CD14-positive monocyte (primary cell): ENCODE measurements around the gene DOCK10. TPM values are rescaled to one million over a fixed set of nuclear protein-coding genes. Genes with fewer than 3 reads are reported as not detected.

Source experiments
- DNase-seq, 3 donors: peaks; one replicate each; pipeline ENCODE4 v3.0.0-alpha.2; 2011 to 2022
- H2AFZ ChIP-seq: 2 replicates; pipeline ENCODE4 v1.6.0; 2012; ENCODE audit warnings: mild to moderate bottlenecking, low read depth, low read length, inconsistent platforms; ENCODE audit not compliant: insufficient read depth, poor library complexity, severe bottlenecking
- H3K27ac ChIP-seq, 2 donors: 1 replicate in 1 of 2; 2 replicates in 1 of 2; pipeline ENCODE4 v1.5.1; 2012 to 2013; ENCODE audit warnings: low read length in 2 of 2, control low read depth in 1 of 2, inconsistent platforms in 1 of 2, low read depth in 1 of 2, mild to moderate bottlenecking in 1 of 2
- H3K27me3 ChIP-seq, 2 donors: one replicate each; pipeline versions ENCODE4 v1.6.0 to v1.6.1; 2011 to 2013; ENCODE audit warnings: low read length in 2 of 2; ENCODE audit not compliant: control insufficient read depth in 2 of 2, insufficient read depth in 2 of 2
- H3K36me3 ChIP-seq, 2 donors: replicated peaks in 1 of 2; 1 replicate in 1 of 2; 2 replicates in 1 of 2; pipeline versions ENCODE4 v1.5.1 to v1.6.1; 2012 to 2013; ENCODE audit warnings: low read length in 2 of 2, control low read depth in 1 of 2, inconsistent platforms in 1 of 2, mild to moderate bottlenecking in 1 of 2; ENCODE audit not compliant: insufficient read depth in 2 of 2, control insufficient read depth in 1 of 2
- H3K4me1 ChIP-seq, 2 donors: 1 replicate in 1 of 2; 2 replicates in 1 of 2; pipeline versions ENCODE4 v1.5.1 to v1.6.1; 2012 to 2013; ENCODE audit warnings: low read length in 2 of 2, control low read depth in 1 of 2, inconsistent platforms in 1 of 2, mild to moderate bottlenecking in 1 of 2, moderate library complexity in 1 of 2; ENCODE audit not compliant: insufficient read depth in 2 of 2, control insufficient read depth in 1 of 2
- H3K4me2 ChIP-seq: replicated peaks from 2 replicates; pipeline ENCODE3; 2012; ENCODE audit warnings: low read length, moderate library complexity, mild to moderate bottlenecking; ENCODE audit not compliant: poor library complexity, severe bottlenecking; ENCODE audit errors: extremely low read depth
- H3K4me3 ChIP-seq, 3 experiments: fragments of 200-600 bp in 1 of 3; sonication (generic) in 1 of 3; replicated peaks in 1 of 3; 1 replicate in 2 of 3; 2 replicates in 1 of 3; pipeline ENCODE4 v1.5.1; 2011 to 2013; ENCODE audit warnings: low read length in 3 of 3, mild to moderate bottlenecking in 3 of 3, control low read depth in 2 of 3, low read depth in 2 of 3, inconsistent platforms in 1 of 3, moderate library complexity in 1 of 3
- H3K79me2 ChIP-seq: 2 replicates; pipeline ENCODE4 v1.6.0; 2012; ENCODE audit warnings: mild to moderate bottlenecking, control low read depth, inconsistent platforms, low read length, moderate library complexity; ENCODE audit not compliant: insufficient read depth
- H3K9ac ChIP-seq: 2 replicates; pipeline ENCODE4 v1.6.0; 2017; ENCODE audit warnings: low read length, mild to moderate bottlenecking; ENCODE audit not compliant: insufficient read depth, poor library complexity, severe bottlenecking
- H3K9me3 ChIP-seq, 2 donors: replicated peaks in 1 of 2; 1 replicate in 1 of 2; 2 replicates in 1 of 2; pipeline versions ENCODE4 v1.5.1 to v1.6.1; 2012 to 2013; ENCODE audit warnings: low read length in 2 of 2, control low read depth in 1 of 2; ENCODE audit not compliant: control insufficient read depth in 1 of 2, insufficient read depth in 1 of 2
- H4K20me1 ChIP-seq: 2 replicates; pipeline ENCODE4 v1.6.0; 2012; ENCODE audit warnings: mild to moderate bottlenecking, low read length, control low read depth, moderate library complexity; ENCODE audit not compliant: insufficient read depth
- H3K27ac Mint-ChIP-seq, 7 donors: one replicate each; pipeline ENCODE4 v1.8.0; 2020; ENCODE audit warnings: mild to moderate bottlenecking in 7 of 7, mixed read lengths in 7 of 7, moderate library complexity in 6 of 7, inconsistent platforms in 2 of 7
- H3K27me3 Mint-ChIP-seq, 3 donors: one replicate each; pipeline ENCODE4 v1.8.0; 2021 to 2022; ENCODE audit warnings: low read depth in 3 of 3, mild to moderate bottlenecking in 3 of 3, mixed read lengths in 3 of 3, moderate library complexity in 3 of 3, inconsistent platforms in 1 of 3
- H3K36me3 Mint-ChIP-seq, 2 donors: one replicate each; pipeline ENCODE4 v1.8.0; 2020; ENCODE audit warnings: mixed read lengths in 2 of 2, inconsistent platforms in 1 of 2, mild to moderate bottlenecking in 1 of 2
- H3K4me1 Mint-ChIP-seq: one replicate; pipeline ENCODE4 v1.8.0; 2020; ENCODE audit warnings: mild to moderate bottlenecking, mixed read lengths
- H3K4me3 Mint-ChIP-seq, 2 donors: one replicate each; pipeline ENCODE4 v1.8.0; 2020; ENCODE audit warnings: mild to moderate bottlenecking in 2 of 2, mixed read lengths in 2 of 2, moderate library complexity in 1 of 2
- H3K9me3 Mint-ChIP-seq, 7 donors: one replicate each; pipeline ENCODE4 v1.8.0; 2020 to 2022; ENCODE audit warnings: mixed read lengths in 7 of 7, mild to moderate bottlenecking in 6 of 7, moderate library complexity in 6 of 7, inconsistent platforms in 2 of 7
- CTCF ChIP-seq: fragments of 200-600 bp; IDR thresholded peaks from one replicate; pipeline ENCODE4 v1.8.0; 2022; ENCODE audit warnings: antibody characterized with exemption, mild to moderate bottlenecking
- WGBS: methylation state at CpG from one replicate; pipeline ENCODE4 v1.1.5; 2013; ENCODE audit warnings: missing lambda C conversion rate; ENCODE audit not compliant: insufficient coverage; 5-methylcytosine and 5-hydroxymethylcytosine counted together
- intact Hi-C, 2 donors: fragments of 100-400 bp; cut with micrococcal nuclease; formaldehyde crosslinking; loops; one replicate each; pipeline versions ENCODE4 v1.15.0 to v1.15.1; 2023
- polyA plus RNA-seq, 3 donors: library from polyadenylated mRNA; depleted of rRNA in 1 of 3; unstranded in 2 of 3; stranded (reverse) in 1 of 3; fragments of 300-500 nt in 2 of 3; fragments of >200 nt in 1 of 3; fragmentation: Illumina TruSeq in 2 of 3; gene quantifications; 1 replicate in 2 of 3; 2 replicates in 1 of 3; pipeline ENCODE4 v1.2.3, GENCODE V29; 2012 to 2021

Gene DOCK10
- polyA plus RNA-seq, 3 donors: 9.5 to 30.9 (median 16.5) TPM

- peaks cover 35% of the 10 kb centered on the region for H3K4me1 Mint-ChIP-seq
- Histone ChIP-seq H3K4me3 (peak overlapping the region; percentile 9 to 92 (median 23)), H3K79me2 (peaks cover 48% of the 10 kb centered on the region), H3K4me1 (peaks cover 18 to 26% of the 10 kb centered on the region in 2 donors), H2AFZ (peak overlapping the region; percentile 85), H3K36me3 (no peaks in the 10 kb centered on the region), H3K9ac (peak overlapping the region; percentile 70), H3K27ac (no peak overlapping the region), H3K27me3 (peaks cover 0 to 7% of the 10 kb centered on the region in 2 donors), H3K9me3 (no peaks in the 10 kb centered on the region), H3K4me2 (peak overlapping the region; percentile 99), H4K20me1 (peaks cover 21% of the 10 kb centered on the region)
- peak overlapping the region; percentile 83 to 91 for H3K4me3 Mint-ChIP-seq
- H3K36me3 Mint-ChIP-seq: peaks cover 0 to 8% of the 10 kb centered on the region in 2 donors
- H3K27ac Mint-ChIP-seq: peak overlapping the region in 5 of 7 donors; percentile 14 to 82 (median 50)
- 12% methylated on average over 7 of the region's 13 CpGs for WGBS
- peaks cover 0 to 1% (median 0%) of the 10 kb centered on the region in 7 donors for H3K9me3 Mint-ChIP-seq
- DNase-seq: no peak
- no peak for TF ChIP-seq CTCF
- H3K27me3 Mint-ChIP-seq: peaks cover 5 to 12% (median 5%) of the 10 kb centered on the region in 3 donors
- intact Hi-C loops: no loop called here
Observed at GRCh38 chr2:225042800-225043167, 516 bp upstream of the DOCK10 start.

GRCh38 chr2:225041207-225041850, 939 bp downstream of the DOCK10 start:
- Histone ChIP-seq H3K4me1 (peaks cover 28 to 36% of the 10 kb centered on the region in 2 donors), H3K4me2 (peak overlapping the region; percentile 99), H3K27ac (peak overlapping the region; percentile 66 to 79), H3K9ac (peak overlapping the region; percentile 70), H3K36me3 (no peaks in the 10 kb centered on the region), H4K20me1 (peaks cover 35% of the 10 kb centered on the region), H3K4me3 (peak overlapping the region; percentile 79 to 92 (median 86)), H3K27me3 (peaks cover 0 to 7% of the 10 kb centered on the region in 2 donors), H2AFZ (peak overlapping the region; percentile 85), H3K79me2 (peaks cover 62% of the 10 kb centered on the region), H3K9me3 (no peaks in the 10 kb centered on the region)
- DNase-seq: peak; percentile 73 to 94 (median 80)
- Mint-ChIP-seq H3K4me1 (peaks cover 49% of the 10 kb centered on the region), H3K9me3 (peaks cover 0 to 1% (median 0%) of the 10 kb centered on the region in 7 donors), H3K27ac (peak overlapping the region; percentile 78 to 97 (median 88)), H3K36me3 (peaks cover 0 to 8% of the 10 kb centered on the region in 2 donors), H3K4me3 (peak overlapping the region; percentile 99), H3K27me3 (peaks cover 3 to 9% (median 4%) of the 10 kb centered on the region in 3 donors)
- intact Hi-C loops: no loop called here
- no peak for TF ChIP-seq CTCF
- WGBS: 0% methylated on average over 19 of the region's 27 CpGs
